ENCODE measurements around the gene MPZL1. TPM values are rescaled to one million over a fixed set of nuclear protein-coding genes. Genes with fewer than 3 reads are reported as not detected.

Gene MPZL1
- total and polyA plus RNA-seq, 2 of the 8 experiments (the other 6 are each of a cell fraction or from before 2014, with no cell fraction given): 37.8 to 120 TPM

DNA sequence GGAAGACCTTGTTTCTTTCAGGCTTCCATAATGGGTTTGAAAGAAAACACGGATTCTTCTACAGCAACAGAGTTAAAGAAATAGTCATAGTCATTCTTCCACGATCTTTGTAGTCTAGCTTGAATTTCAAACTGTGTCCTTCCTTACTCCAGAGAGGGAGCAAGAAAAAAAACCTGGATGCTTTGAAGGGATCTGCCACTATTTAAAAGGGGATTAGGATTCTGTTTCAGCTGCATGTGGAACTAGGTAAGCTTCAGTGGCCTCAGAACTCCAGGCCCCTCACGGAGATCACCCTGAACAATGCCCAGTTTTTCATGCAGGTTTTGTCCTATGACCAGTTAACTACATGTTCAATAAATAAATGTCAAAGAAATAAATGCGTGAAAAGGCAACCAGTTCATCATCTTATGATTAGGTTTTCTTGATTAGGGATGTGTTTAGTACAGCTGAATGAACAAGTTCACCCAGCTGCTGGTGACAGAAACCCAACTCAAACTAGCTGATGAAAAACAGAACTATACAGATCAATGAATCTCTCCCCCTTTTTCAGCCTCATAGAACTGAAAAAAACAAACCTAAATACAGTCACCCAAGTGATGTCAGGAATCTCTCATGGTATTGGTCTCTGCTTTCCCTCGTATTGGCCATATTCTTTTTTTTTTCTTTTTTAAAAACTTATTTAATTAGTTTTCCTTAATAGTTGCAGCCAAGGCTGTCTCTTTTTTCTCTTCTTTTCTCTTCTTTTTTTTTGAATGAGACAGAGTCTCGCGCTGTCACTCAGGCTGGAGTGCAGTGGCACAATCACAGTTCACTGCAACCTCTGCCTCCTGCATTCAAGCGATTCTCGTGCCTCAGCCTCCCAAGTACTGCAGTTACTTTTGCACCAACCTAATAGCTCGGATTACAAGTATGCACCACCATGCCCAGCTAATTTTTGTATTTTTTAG is 14.6 kb upstream of the MPZL1 start:
- Histone ChIP-seq H3K18ac (ENCODE audit: extremely low read depth, low read length) (no peak overlapping the region), H2AFZ (ENCODE audit: low read length) (no peak overlapping the region), H2BK12ac (ENCODE audit: low read depth, low read length) (no peak overlapping the region), H4K20me1 (replicated peaks in 1 of 2; ENCODE audit: control insufficient read depth in 1 of 2, insufficient read depth in 2 of 2, low read length in 2 of 2) (no peaks in the 10 kb centered on the region), H3K23me2 (ENCODE audit: low read depth, low read length) (no peaks in the 10 kb centered on the region), H3K27me3 (replicated peaks in 1 of 4; ENCODE audit: control insufficient read depth in 3 of 4, extremely low read depth in 1 of 4, insufficient read depth in 3 of 4, low read length in 3 of 4) (no peaks in the 10 kb centered on the region; a peak in 3 of 7 replicates), H3K4me2 (ENCODE audit: insufficient read depth in 1 of 2, low read depth in 2 of 2, low read length in 2 of 2) (no peak overlapping the region), H3K36me3 (ENCODE audit: control insufficient read depth in 2 of 4, insufficient read depth in 4 of 4, low read length in 3 of 4) (no peaks in the 10 kb centered on the region), H4K8ac (ENCODE audit: extremely low read depth, insufficient read depth, low read length) (no peak overlapping the region), H2AK5ac (ENCODE audit: low read depth, low read length) (no peak overlapping the region), H2BK15ac (ENCODE audit: low read length) (no peak overlapping the region), H4K5ac (ENCODE audit: insufficient read length, low read depth, low read length) (no peak overlapping the region), H2BK120ac (replicated peaks; ENCODE audit: low read depth, low read length) (peak overlapping the region; percentile 56), H3K9ac (replicated peaks in 1 of 4; ENCODE audit: extremely low read depth in 1 of 4, low read depth in 3 of 4, low read length in 3 of 4) (no peak overlapping the region), H4K91ac (replicated peaks; ENCODE audit: insufficient read length, low read length) (no peak overlapping the region), H3K4ac (replicated peaks; ENCODE audit: insufficient read length, low read depth, low read length) (no peak overlapping the region), H3K79me1 (ENCODE audit: low read depth, low read length) (no peaks in the 10 kb centered on the region), H3K4me3 (ENCODE audit: extremely low read depth in 1 of 4, insufficient read depth in 2 of 4, low read depth in 3 of 4, low read length in 4 of 4) (no peak overlapping the region), H3K23ac (ENCODE audit: insufficient read length) (no peak overlapping the region), H3K9me3 (ENCODE audit: insufficient read depth in 2 of 2, low read depth in 1 of 2, low read length in 1 of 2) (no peaks in the 10 kb centered on the region), H3K79me2 (ENCODE audit: control insufficient read depth in 1 of 2, insufficient read depth in 2 of 2, low read length in 2 of 2) (no peaks in the 10 kb centered on the region), H2BK20ac (ENCODE audit: low read length) (no peak overlapping the region), H3K4me1 (replicated peaks in 1 of 4; ENCODE audit: control insufficient read depth in 3 of 4, insufficient read depth in 4 of 4, low read length in 3 of 4) (peaks cover 2 to 19% (median 12%) of the 10 kb centered on the region in 4 experiments; a peak in 4 of 7 replicates), H3K27ac (ENCODE audit: low read depth, low read length) (no peak overlapping the region), H2BK5ac (ENCODE audit: low read depth, low read length) (no peak overlapping the region), H3K14ac (ENCODE audit: insufficient read length) (no peak overlapping the region), H3K56ac (replicated peaks; ENCODE audit: insufficient read length, low read depth, low read length) (no peak overlapping the region)
- DNase-seq (ENCODE audit: low read depth in 1 of 2, low spot score in 2 of 2) (no peak), FAIRE-seq (peak; percentile 28)
- ChIA-PET CTCF (ENCODE audit: partially characterized antibody) (interaction anchor here (0.7 to 1.8 kb wide), 4 partner anchors 20 to 172 kb away, joined by 3 to 5 read pairs (median 3); no protein-coding TSS in a partner anchor), POLR2A (ENCODE audit: partially characterized antibody) (interaction anchor here (0.6 kb wide), 1 partner anchor 394 kb away, joined by 3 read pairs; no protein-coding TSS in a partner anchor)
- TF ChIP-seq CTBP2 (IDR thresholded peaks at IDR 0.05; ENCODE audit: borderline replicate concordance, insufficient read depth, insufficient read length, low read length) (no peak), SIN3A (conservative IDR thresholded peaks at IDR 0.05 in 1 of 2, IDR thresholded peaks at IDR 0.05 in 1 of 2; ENCODE audit: low read depth in 1 of 2, low read length in 2 of 2) (0 out of 4 replicates have a peak, but pooled peaks of 1 of the 2 experiments have one; percentile 20), RNF2 (IDR thresholded peaks at IDR 0.05; ENCODE audit: borderline replicate concordance, low read depth, low read length, missing control alignments, poor library complexity, severe bottlenecking) (no peak), ASH2L (IDR thresholded peaks at IDR 0.05; ENCODE audit: low read length) (no peak), SP1 (IDR thresholded peaks at IDR 0.05; ENCODE audit: low read depth, low read length) (peak; percentile 90), GTF2F1 (IDR thresholded peaks at IDR 0.05; ENCODE audit: borderline replicate concordance, low read depth, low read length) (no peak), BRCA1 (IDR thresholded peaks at IDR 0.05; ENCODE audit: low read depth, low read length) (no peak)
- 72% methylated on average over 10 of the region's 10 CpGs; no CpG with 5 or more reads in 1 of the 2 experiments for WGBS, 2 experiments (ENCODE audit: extremely low coverage in 1 of 2, insufficient coverage in 1 of 2, insufficient read length in 1 of 2, insufficient replicate concordance in 2 of 2, low coverage in 1 of 2, low lambda C conversion rate in 2 of 2, missing lambda C conversion rate in 1 of 2)
